SH-SY5Y (cell line): Measurements from ENCODE around the gene SHISA9.

Experiments used
- GATA2 ChIP-seq: IDR thresholded peaks from 2 replicates; pipeline ENCODE4 v1.6.1; 2011; ENCODE audit warnings: mild to moderate bottlenecking, low read depth, low read length
- GATA3 ChIP-seq: IDR thresholded peaks from 2 replicates; pipeline ENCODE4 v1.6.1; 2011; ENCODE audit warnings: low read depth, mild to moderate bottlenecking, low read length, moderate library complexity

GRCh38 chr16:13118091-13118490 is 216.7 kb downstream of the SHISA9 start:
- TF ChIP-seq GATA2 (no peak), GATA3 (no peak)
